Measurements from ENCODE around the gene MACROD2.
A peak's percentile ranks its signal among the peaks of the same experiment; 100 is the strongest.

Gene MACROD2

GRCh38 chr20:14929388-14929787 lies 934.1 kb downstream of the MACROD2 start:
- DNase-seq = no peak

DNA sequence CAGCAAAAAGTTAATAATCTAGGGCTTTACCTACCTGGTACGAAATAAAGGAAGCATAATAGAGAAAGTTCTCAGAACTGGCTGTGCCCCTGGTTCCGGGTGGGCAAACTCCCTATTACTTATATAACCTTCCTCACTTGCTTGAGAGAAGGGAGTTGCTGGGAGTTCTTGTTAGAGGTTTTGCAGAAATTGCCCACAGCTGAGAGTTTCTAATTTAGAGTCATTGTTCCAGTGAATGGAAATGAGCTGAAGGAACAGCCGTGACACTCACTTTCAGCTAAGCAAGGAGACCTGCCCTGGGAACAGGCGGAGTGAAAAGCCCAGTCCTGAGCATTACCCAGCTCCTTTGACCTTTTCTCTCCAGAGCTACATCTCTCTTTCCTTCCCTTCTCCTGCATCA lies 936.7 kb downstream of the MACROD2 start:
- no peak for DNase-seq

DNA sequence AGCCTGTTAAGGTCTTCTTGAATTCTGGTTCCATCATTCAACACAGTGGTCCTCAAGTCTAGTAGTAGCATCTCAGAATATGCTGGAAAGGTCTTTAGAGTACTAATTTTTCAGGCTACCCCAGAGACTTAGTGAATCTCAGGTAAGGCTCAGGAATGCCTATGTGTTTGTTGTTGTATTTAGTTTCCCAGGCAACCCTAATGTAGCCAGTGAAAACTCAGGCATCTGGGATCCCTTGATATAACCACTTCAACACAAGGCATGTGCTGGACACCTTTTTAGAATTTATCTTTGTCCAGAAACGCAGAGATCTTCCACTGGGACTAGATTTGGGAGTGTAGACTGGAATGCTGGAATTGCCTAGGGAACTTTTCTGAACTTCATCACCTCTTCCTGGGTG lies 940.0 kb downstream of the MACROD2 start:
- no peak for DNase-seq

- no peak for DNase-seq
Observed at GRCh38 chr20:14937021-14937420, 941.7 kb downstream of the MACROD2 start.

DNA sequence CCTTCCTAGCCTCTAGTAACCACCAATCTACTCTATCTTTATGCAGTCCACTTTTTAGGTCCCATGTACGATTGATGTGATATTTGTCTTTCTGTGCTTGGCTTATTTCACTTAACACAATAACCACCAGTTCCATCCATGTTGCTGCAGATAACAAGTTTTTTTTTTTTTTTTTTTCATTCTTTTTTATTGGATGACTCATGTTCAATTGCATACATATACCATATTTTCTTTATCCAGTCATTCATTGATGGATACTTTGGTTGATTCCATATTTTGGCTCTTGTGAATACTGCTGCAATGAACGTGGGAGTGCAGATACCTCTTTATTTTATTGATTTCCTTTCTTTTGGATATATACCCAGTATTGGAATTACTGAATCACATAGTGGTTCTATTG lies 942.5 kb downstream of the MACROD2 start:
- DNase-seq = no peak

- no peak for DNase-seq
Observed at GRCh38 chr20:14947536-14947935, 952.2 kb downstream of the MACROD2 start.

GRCh38 chr20:14947946-14948345 lies 952.6 kb downstream of the MACROD2 start:
- no peak for DNase-seq

GRCh38 chr20:14948416-14948815 lies 953.1 kb downstream of the MACROD2 start:
- DNase-seq = no peak

DNA sequence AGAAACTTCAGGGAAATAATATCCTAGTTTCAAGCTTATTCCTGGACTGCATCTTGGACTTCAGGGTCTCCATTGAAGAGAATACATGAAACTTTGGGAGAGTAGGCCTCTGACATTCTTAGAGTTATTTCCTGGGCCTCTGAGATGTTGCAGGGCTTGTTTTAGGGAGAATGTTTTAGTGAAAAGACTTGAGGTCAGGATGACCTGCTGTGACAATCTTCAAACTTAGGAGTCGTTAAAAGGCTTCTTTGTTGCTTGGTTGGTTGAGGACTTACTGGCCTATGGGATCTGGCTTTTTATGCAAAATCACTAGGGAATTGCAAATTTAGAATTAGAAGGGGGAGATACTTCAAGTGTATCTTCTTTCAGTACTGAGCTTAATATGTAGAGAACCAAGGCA lies 955.3 kb downstream of the MACROD2 start:
- DNase-seq = no peak

DNA sequence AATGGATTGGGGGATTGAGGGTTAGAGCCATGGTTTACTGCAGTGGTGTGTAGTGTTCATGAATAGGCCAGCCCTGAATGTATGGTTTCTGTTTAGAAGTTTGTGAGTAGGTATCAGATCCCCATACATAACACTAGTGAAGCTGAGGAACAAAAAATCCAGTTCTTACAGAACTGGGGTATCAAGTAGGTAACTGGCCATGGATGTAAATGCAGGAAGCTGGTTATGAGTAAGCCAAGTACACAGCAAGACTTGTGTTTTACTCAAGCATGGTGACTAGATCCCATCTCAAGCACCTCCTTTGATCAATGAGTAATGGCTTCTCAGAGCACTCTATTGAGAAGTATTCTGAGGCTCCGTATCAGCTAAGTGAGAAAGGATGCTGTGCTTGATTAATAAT lies 955.8 kb downstream of the MACROD2 start:
- DNase-seq = peak; percentile 32

DNA sequence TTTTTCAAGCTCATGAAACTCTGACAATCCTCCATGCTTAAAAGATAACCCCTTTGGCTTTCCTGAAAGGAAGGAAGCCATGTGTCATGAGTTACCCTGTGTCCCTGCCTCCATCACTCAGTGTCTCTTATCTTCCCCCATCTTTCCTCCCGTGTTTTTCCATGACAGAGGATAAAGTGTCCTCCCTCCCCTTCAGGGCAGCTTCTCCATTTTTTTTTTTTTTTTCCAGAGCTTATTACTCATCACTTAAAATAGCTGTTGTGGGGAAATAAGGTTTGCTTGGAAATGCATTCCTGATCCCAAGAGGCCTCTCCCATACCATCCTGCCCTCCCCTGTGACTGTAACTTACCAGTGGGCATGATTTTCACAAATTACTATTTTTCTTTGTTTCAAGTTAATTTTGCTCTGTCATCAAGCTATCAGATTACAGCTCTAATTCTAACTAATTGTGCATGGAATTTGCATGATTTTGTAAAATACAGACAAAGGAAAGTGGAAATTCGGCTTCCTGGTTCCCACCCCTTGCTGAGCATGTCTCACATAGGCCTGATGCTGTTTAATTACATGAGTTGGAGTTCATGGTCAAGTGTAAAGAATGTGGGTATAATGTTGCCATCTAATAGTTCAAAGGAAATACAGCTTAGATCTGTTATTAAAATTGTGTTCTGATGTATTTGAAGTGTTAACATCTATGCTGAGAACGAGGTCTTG lies 956.5 kb downstream of the MACROD2 start:
- peak; percentile 86 for DNase-seq

DNA sequence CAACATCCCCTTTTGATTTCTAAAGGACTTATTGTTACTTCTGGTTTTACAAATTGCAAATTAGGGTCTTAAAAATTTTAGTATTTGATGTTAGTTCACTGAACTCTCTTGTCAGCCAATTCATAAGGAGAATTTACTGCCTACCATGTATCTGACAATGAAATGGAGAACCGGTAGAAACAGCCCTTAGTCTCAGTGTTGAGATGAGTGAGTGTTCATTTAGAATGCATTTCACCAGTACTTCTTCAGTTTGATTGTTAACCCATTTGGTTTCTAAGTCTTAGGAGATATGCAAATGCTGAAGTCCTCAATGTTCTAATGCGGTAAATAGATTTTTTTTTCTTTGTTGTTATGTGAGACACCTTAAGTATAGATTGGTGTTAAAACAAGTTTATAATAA lies 958.4 kb downstream of the MACROD2 start:
- no peak for DNase-seq

DNA sequence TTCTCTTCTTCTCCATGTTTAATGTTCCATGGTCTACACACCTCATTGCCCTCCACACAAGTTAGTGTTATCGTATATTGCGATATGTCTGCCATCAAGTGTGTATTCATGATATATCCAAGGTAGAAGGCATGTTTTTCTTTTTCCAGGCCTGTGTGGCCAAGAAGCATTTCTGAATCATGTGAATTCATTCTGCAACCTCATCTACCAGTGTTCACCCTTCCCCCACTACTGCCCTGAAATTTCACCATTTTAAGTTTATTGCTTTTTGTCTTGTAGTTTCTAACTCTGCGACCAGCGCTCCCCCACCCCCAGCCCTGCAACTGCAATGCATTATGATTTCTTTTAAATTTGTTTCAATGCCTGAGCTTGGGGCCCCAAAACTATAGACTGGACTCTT lies 960.1 kb downstream of the MACROD2 start:
- peak; percentile 39 for DNase-seq

DNA sequence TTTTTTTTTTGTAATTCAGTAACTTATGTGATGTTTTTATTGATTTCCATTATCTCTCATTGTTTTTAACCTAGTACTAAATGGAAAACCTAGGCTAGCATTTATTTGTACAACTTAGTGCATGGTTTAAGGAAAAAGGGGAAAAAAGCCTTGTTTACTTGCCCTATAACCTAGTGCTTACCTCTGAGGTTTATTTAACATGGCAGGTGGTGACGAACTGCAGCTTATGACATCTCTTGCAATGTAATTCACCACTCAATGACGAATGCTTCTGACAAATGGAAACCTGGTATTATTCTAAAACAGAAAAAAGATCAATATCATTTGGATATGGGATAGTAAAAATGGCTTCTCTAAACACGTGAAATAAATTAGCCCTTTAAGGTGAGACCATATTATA lies 960.7 kb downstream of the MACROD2 start:
- no peak for DNase-seq

GRCh38 chr20:14956538-14956937 lies 961.2 kb downstream of the MACROD2 start:
- no peak for DNase-seq

- no peak for DNase-seq
Observed at GRCh38 chr20:14957402-14957801, 962.1 kb downstream of the MACROD2 start.

DNA sequence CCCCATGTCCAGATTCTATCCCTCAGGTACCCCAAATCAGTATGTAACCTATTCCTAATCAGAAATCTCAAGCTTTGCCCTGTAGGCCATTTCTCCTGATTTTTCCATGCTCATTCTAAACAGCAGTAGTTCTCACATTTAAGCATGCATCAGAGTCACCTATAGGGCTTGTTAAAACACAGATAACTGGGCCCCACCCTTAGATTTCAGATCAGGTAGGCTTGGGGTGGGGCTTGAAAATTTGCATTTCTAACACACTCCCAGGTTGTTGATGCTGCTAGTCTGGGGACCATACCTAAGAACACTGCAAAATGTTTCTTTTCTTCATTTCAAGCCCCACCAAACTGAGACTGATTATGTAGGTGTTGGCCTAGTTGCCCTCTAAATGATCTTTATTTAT lies 963.3 kb downstream of the MACROD2 start:
- no peak for DNase-seq

DNA sequence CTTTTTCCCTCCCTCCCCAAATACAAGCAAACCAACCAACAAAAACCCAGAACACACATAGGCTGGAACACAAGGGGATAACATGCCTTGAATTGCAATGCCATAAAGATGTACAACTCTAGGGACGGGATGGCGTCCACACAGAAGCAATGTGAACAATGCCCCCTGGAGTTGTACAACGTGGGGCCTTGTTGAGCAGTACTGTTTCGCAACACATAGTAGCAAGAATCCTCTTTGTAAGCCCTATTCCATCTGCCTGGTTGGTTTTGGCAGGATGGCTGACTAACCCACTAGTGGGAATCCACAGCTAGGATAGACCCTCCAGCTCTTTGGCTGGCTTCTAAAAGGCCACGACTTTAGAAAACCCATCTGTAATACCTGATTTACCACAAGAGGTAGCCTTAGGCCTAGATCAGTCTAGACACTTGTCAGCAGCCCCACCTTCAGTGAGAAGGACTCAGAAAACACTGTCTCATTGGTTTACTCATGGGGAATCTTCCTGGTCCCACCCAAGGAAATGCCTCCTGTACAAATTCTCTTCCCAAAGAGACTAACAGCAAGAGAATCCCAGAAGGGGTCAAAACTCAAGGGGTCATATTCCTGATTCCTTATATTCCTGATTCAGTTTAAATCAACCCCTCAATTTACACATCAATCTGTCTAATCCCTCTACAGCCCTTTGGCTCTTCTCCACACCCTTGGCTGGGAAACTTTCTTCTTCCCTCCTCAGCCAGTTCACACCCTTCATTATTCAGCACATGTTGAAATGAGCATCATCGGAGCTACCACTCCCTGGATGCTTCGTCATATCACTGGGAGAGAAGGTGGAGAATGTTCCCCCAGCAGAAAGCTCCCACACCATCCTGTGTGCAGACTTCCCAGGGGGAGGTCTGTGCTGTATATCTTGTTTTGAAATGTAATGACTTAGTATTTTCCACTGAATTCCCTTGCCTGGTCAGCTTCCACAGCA lies 964.5 kb downstream of the MACROD2 start:
- peak; percentile 21 for DNase-seq

DNA sequence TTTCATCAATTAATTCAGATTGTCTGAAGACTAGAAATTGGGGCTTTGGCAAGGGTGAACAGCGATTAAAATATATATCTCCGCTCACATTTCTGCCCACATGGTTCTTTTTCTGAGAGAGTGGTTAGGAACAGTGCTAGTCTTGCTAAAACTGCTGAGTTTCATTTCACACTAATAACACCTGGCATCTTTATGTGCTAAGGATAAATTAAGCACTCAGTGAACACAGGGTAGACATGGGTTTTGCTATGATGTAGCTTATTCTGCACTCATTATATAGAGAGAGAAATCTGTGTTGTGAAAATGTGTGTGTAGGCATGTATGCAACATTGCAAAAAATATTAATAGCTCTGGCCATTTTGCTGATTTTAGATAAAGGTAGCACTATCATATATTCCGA lies 965.5 kb downstream of the MACROD2 start:
- DNase-seq = no peak

- DNase-seq = peak; percentile 59
Observed at GRCh38 chr20:14963262-14963663, 967.9 kb downstream of the MACROD2 start.

DNA sequence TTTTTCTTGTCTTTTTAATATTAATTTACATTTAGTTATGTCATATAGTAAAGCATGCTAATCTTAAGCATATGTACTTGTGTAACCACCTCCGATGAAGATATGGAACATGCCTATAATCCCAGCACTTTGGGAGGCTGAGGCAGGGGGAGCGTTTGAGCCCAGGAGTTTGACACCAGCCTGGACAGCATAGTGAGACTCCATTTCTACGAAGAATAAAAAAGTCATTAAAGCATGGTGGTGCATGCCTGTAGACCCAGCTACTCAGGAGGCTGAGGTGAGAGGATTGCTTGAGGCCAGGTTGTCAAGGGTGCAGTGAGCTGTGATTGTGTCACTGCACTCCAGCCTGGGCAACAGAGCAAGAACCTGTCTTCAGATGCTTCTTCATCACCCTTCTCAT lies 970.9 kb downstream of the MACROD2 start:
- DNase-seq = no peak

DNA sequence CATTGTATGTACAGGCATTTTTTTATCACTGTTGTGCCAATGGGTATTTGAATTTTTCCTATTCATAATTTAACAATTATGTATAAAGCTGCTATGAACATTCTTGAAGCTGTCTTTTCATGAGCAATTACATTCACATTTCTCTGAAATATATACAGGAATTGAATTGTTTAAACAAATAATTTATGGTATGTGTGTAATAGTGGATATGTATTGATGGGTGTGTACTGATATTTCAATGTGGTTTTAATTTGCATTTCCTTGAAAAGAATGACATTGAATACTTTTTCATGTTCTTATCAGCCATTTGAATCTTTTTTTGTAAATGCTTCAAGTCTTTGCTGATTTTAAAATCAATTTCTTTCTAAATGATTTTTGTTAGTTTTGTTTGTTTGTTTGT lies 971.5 kb downstream of the MACROD2 start:
- no peak for DNase-seq

GRCh38 chr20:14972256-14972655 lies 976.9 kb downstream of the MACROD2 start:
- DNase-seq = no peak

- DNase-seq = no peak
Observed at GRCh38 chr20:14972690-14973089, 977.4 kb downstream of the MACROD2 start.
